SK-N-SH (cell line): Measurements from ENCODE around the gene DNAJC15. TPM values are rescaled to one million over a fixed set of nuclear protein-coding genes. Genes with fewer than 3 reads are reported as not detected.

Experiments used
- CTCF ChIA-PET: fragments of 300-600, 350-600 bp; formaldehyde crosslinking; extraction: SDS; loops from one replicate; lab custom pipeline; 2021; lab: Yijun Ruan, JAX
- POLR2A ChIA-PET: fragments of 350-600 bp; sonication (Branson Sonifier 250); formaldehyde crosslinking; extraction: SDS; loops from one replicate; lab custom pipeline; 2020; ENCODE audit warnings: antibody characterized with exemption, inconsistent platforms; lab: Yijun Ruan, JAX
- DNase-seq: peaks from one replicate; pipeline ENCODE4 v3.0.0; 2012
- H2AFZ ChIP-seq: fragments of 200-600 bp; sonication (generic); 2 replicates; pipeline ENCODE4 v1.8.1; 2016; ENCODE audit warnings: antibody characterized with exemption, mild to moderate bottlenecking, low read depth
- H3F3A ChIP-seq: fragments of 200-600 bp; sonication (generic); replicated peaks from 2 replicates; pipeline ENCODE3; 2016; ENCODE audit warnings: antibody characterized with exemption, mild to moderate bottlenecking; ENCODE audit not compliant: insufficient read depth
- H3K27ac ChIP-seq, 2 experiments: fragments of 200-500 bp in 1 of 2; fragments of 200-600 bp in 1 of 2; sonication (Bioruptor generic) in 1 of 2; sonication (generic), shearing (Covaris generic) in 1 of 2; 2 replicates each; pipeline versions ENCODE4 v1.5.1 to v1.6.1; 2014 to 2016; ENCODE audit warnings: low read depth in 2 of 2, inconsistent platforms in 1 of 2, low read length in 1 of 2, mild to moderate bottlenecking in 1 of 2, mixed read lengths in 1 of 2
- H3K27me3 ChIP-seq: fragments of 200-600 bp; sonication (generic), shearing (Covaris generic); 2 replicates; pipeline ENCODE4 v1.6.1; 2016; ENCODE audit warnings: mixed run types; ENCODE audit not compliant: insufficient read depth
- H3K36me3 ChIP-seq, 2 experiments: fragments of 200-500 bp in 1 of 2; fragments of 200-600 bp in 1 of 2; sonication (Bioruptor generic) in 1 of 2; sonication (generic) in 1 of 2; replicated peaks in 1 of 2; 2 replicates each; pipeline versions ENCODE3 to v1.5.1; 2014 to 2016; ENCODE audit warnings: low read length in 1 of 2, mild to moderate bottlenecking in 1 of 2; ENCODE audit not compliant: insufficient read depth in 2 of 2, control insufficient read depth in 1 of 2
- H3K4me1 ChIP-seq, 2 experiments: fragments of 200-500 bp in 1 of 2; fragments of 200-600 bp in 1 of 2; sonication (Bioruptor generic) in 1 of 2; sonication (generic), shearing (Covaris generic) in 1 of 2; 2 replicates each; pipeline versions ENCODE4 v1.5.1 to v1.6.1; 2014 to 2016; ENCODE audit warnings: low read depth in 1 of 2, low read length in 1 of 2, mixed run types in 1 of 2; ENCODE audit not compliant: insufficient read depth in 2 of 2, control insufficient read depth in 1 of 2
- H3K4me2 ChIP-seq: fragments of 200-600 bp; sonication (generic), shearing (Covaris generic); 2 replicates; pipeline ENCODE4 v1.6.1; 2017; ENCODE audit warnings: mixed run types
- H3K4me3 ChIP-seq, 2 experiments: fragments of 200-500 bp in 1 of 2; fragments of 200-600 bp in 1 of 2; sonication (Bioruptor generic) in 1 of 2; sonication (generic), shearing (Covaris generic) in 1 of 2; 2 replicates each; pipeline versions ENCODE4 v1.5.1 to v1.8.1; 2014 to 2016; ENCODE audit warnings: low read depth in 2 of 2, inconsistent platforms in 1 of 2, low read length in 1 of 2, mild to moderate bottlenecking in 1 of 2, mixed read lengths in 1 of 2, moderate library complexity in 1 of 2
- H3K79me2 ChIP-seq: fragments of 200-600 bp; sonication (generic); 2 replicates; pipeline ENCODE4 v1.8.1; 2017; ENCODE audit warnings: mild to moderate bottlenecking; ENCODE audit not compliant: insufficient read depth
- H3K9ac ChIP-seq: fragments of 200-600 bp; sonication (generic); 2 replicates; pipeline ENCODE4 v1.6.1; 2017; ENCODE audit warnings: mixed run types
- H3K9me2 ChIP-seq: fragments of 200-600 bp; sonication (generic); 2 replicates; pipeline ENCODE4 v1.6.1; 2017; ENCODE audit warnings: mixed run types
- H3K9me3 ChIP-seq: fragments of 200-600 bp; sonication (generic); 2 replicates; pipeline ENCODE4 v1.6.1; 2017; ENCODE audit warnings: mixed run types, mild to moderate bottlenecking, moderate library complexity
- H4K20me1 ChIP-seq: fragments of 200-600 bp; sonication (generic); 2 replicates; pipeline ENCODE4 v1.6.1; 2017; ENCODE audit warnings: mild to moderate bottlenecking, mixed run types; ENCODE audit not compliant: insufficient read depth
- CHD2 ChIP-seq: fragments of 150-350 bp; IDR thresholded peaks from 2 replicates; pipeline ENCODE4 v1.6.1; 2018; ENCODE audit warnings: low read length; ENCODE audit not compliant: partially characterized antibody
- FOXJ3 ChIP-seq: sonication (generic); formaldehyde crosslinking; IDR thresholded peaks from 2 replicates; pipeline ENCODE4 v1.5.1; 2020; ENCODE audit warnings: mild to moderate bottlenecking, missing genetic modification reagents
- GABPA ChIP-seq: IDR thresholded peaks from 2 replicates; pipeline ENCODE4 v1.4.0; 2012; ENCODE audit warnings: low read depth, mild to moderate bottlenecking
- JUND ChIP-seq: IDR thresholded peaks from 2 replicates; pipeline ENCODE4 v1.4.0; 2012
- MEF2A ChIP-seq: IDR thresholded peaks from 2 replicates; pipeline ENCODE4 v1.4.0; 2012; ENCODE audit warnings: low read depth, borderline replicate concordance
- NFIC ChIP-seq: IDR thresholded peaks from 2 replicates; pipeline ENCODE4 v1.4.0; 2012; ENCODE audit warnings: borderline replicate concordance
- RFX5 ChIP-seq: IDR thresholded peaks from 2 replicates; pipeline ENCODE4 v1.6.1; 2012; ENCODE audit warnings: mild to moderate bottlenecking, improper control_type of control experiment, low read length
- TAF1 ChIP-seq: IDR thresholded peaks from 2 replicates; pipeline ENCODE4 v1.6.1; 2012; ENCODE audit warnings: low read depth, mild to moderate bottlenecking, low read length, moderate library complexity, borderline replicate concordance
- TEAD4 ChIP-seq: IDR thresholded peaks from 2 replicates; pipeline ENCODE4 v1.4.0; 2012; ENCODE audit warnings: mild to moderate bottlenecking, borderline replicate concordance; ENCODE audit not compliant: insufficient read depth
- YY1 ChIP-seq: IDR thresholded peaks from 2 replicates; pipeline ENCODE4 v1.4.0; 2012; ENCODE audit warnings: low read depth, mild to moderate bottlenecking
- WGBS: methylation state at CpG from one replicate; pipeline ENCODE4 v1.1.6; 2017; ENCODE audit warnings: low lambda C conversion rate; 5-methylcytosine and 5-hydroxymethylcytosine counted together
- polyA plus RNA-seq, 3 experiments: library from polyadenylated mRNA; depleted of rRNA; stranded (reverse); fragments of >200 nt; gene quantifications; 2 replicates each; pipeline ENCODE4 v1.2.3, GENCODE V29; 2012
- TF ChIP-seq, protein P1 (sequence below): IDR thresholded peaks from 2 replicates; pipeline ENCODE4; 2012
- TF ChIP-seq, protein P2 (sequence below): IDR thresholded peaks from 2 replicates; pipeline ENCODE4 v1.6.1; 2012; ENCODE audit warnings: mild to moderate bottlenecking, low read depth, low read length, moderate library complexity
- TF ChIP-seq, protein P3 (sequence below): IDR thresholded peaks from 2 replicates; pipeline ENCODE4 v1.4.0; 2012; ENCODE audit warnings: low read depth, borderline replicate concordance

Gene DNAJC15
- polyA plus RNA-seq, 1 of the 3 experiments (the other 2 are of a cell fraction) = 18.4 TPM

- ChIA-PET CTCF (interaction anchor here (1.5 kb wide), 2 partner anchors 8 to 108 kb away, joined by 3 to 8 read pairs; no protein-coding TSS in a partner anchor), POLR2A (no interaction called here)
- Histone ChIP-seq H3K27ac (no peak overlapping the region), H3F3A (no peaks in the 10 kb centered on the region), H4K20me1 (no peaks in the 10 kb centered on the region), H3K9ac (no peak overlapping the region), H3K36me3 (peaks cover 0 to 7% of the 10 kb centered on the region in 2 experiments), H3K9me2 (no peaks in the 10 kb centered on the region), H3K4me2 (no peak overlapping the region), H3K4me3 (no peak overlapping the region), H3K27me3 (no peaks in the 10 kb centered on the region), H3K4me1 (peaks cover 0 to 3% of the 10 kb centered on the region in 2 experiments; a peak in 1 of 4 replicates), H3K79me2 (peaks cover 3% of the 10 kb centered on the region; the same call in 1 of the 2 replicates), H3K9me3 (no peaks in the 10 kb centered on the region), H2AFZ (no peak overlapping the region)
- DNase-seq = no peak
- TF ChIP-seq GABPA (no peak), YY1 (no peak), JUND (no peak), CHD2 (no peak), TEAD4 (no peak), RFX5 (no peak), TAF1 (no peak), NFIC (no peak), MEF2A (no peak), FOXJ3 (CRISPR knock-in tag) (no peak)
- TF ChIP-seq, protein P1, sequence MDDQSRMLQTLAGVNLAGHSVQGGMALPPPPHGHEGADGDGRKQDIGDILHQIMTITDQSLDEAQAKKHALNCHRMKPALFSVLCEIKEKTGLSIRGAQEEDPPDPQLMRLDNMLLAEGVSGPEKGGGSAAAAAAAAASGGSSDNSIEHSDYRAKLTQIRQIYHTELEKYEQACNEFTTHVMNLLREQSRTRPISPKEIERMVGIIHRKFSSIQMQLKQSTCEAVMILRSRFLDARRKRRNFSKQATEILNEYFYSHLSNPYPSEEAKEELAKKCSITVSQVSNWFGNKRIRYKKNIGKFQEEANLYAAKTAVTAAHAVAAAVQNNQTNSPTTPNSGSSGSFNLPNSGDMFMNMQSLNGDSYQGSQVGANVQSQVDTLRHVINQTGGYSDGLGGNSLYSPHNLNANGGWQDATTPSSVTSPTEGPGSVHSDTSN = no peak
- TF ChIP-seq, protein P2, sequence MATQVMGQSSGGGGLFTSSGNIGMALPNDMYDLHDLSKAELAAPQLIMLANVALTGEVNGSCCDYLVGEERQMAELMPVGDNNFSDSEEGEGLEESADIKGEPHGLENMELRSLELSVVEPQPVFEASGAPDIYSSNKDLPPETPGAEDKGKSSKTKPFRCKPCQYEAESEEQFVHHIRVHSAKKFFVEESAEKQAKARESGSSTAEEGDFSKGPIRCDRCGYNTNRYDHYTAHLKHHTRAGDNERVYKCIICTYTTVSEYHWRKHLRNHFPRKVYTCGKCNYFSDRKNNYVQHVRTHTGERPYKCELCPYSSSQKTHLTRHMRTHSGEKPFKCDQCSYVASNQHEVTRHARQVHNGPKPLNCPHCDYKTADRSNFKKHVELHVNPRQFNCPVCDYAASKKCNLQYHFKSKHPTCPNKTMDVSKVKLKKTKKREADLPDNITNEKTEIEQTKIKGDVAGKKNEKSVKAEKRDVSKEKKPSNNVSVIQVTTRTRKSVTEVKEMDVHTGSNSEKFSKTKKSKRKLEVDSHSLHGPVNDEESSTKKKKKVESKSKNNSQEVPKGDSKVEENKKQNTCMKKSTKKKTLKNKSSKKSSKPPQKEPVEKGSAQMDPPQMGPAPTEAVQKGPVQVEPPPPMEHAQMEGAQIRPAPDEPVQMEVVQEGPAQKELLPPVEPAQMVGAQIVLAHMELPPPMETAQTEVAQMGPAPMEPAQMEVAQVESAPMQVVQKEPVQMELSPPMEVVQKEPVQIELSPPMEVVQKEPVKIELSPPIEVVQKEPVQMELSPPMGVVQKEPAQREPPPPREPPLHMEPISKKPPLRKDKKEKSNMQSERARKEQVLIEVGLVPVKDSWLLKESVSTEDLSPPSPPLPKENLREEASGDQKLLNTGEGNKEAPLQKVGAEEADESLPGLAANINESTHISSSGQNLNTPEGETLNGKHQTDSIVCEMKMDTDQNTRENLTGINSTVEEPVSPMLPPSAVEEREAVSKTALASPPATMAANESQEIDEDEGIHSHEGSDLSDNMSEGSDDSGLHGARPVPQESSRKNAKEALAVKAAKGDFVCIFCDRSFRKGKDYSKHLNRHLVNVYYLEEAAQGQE = no peak
- TF ChIP-seq, protein P3, sequence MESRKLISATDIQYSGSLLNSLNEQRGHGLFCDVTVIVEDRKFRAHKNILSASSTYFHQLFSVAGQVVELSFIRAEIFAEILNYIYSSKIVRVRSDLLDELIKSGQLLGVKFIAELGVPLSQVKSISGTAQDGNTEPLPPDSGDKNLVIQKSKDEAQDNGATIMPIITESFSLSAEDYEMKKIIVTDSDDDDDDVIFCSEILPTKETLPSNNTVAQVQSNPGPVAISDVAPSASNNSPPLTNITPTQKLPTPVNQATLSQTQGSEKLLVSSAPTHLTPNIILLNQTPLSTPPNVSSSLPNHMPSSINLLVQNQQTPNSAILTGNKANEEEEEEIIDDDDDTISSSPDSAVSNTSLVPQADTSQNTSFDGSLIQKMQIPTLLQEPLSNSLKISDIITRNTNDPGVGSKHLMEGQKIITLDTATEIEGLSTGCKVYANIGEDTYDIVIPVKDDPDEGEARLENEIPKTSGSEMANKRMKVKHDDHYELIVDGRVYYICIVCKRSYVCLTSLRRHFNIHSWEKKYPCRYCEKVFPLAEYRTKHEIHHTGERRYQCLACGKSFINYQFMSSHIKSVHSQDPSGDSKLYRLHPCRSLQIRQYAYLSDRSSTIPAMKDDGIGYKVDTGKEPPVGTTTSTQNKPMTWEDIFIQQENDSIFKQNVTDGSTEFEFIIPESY = no peak
- WGBS = 81% methylated on average over 4 of the region's 4 CpGs
Measured at GRCh38 chr13:43077906-43078305, 54.5 kb downstream of the DNAJC15 start.
